GM23338 (cell line): Measurements from ENCODE around the gene AGO4.

Experiments
- CTCF ChIP-seq, 2 experiments: fragments of 200-600 bp in 1 of 2; sonication (generic) in 1 of 2; conservative IDR thresholded peaks; 2 replicates each; pipeline versions ENCODE4 v1.5.1 to v1.6.1; 2016 to 2017; ENCODE audit warnings: antibody characterized with exemption in 2 of 2, low read depth in 2 of 2, mild to moderate bottlenecking in 2 of 2, moderate library complexity in 1 of 2
- EZH2 ChIP-seq: fragments of 200-600 bp; sonication (generic); IDR thresholded peaks from one replicate; pipeline ENCODE4 v1.8.0; 2017; ENCODE audit warnings: antibody characterized with exemption, mild to moderate bottlenecking, low read depth; ENCODE audit not compliant: unreplicated experiment
- POLR2AphosphoS5 ChIP-seq: IDR thresholded peaks from 2 replicates; pipeline ENCODE4 v1.6.1; 2016; ENCODE audit warnings: antibody characterized with exemption, low read depth

- TF ChIP-seq CTCF (conservative IDR thresholded peaks at IDR 0.05; ENCODE audit: low read depth in 2 of 2) (peak; percentile 68 to 94), POLR2AphosphoS5 (peak; percentile 82), EZH2 (no peak)
Observed at GRCh38 chr1:35882945-35883634, 75.3 kb downstream of the AGO4 start, which contains the start of gene AGO1.
